Peyer's patch (tissue), 4 donors: Measurements from ENCODE around the gene SPATA16. TPM values are rescaled to one million over a fixed set of nuclear protein-coding genes. Genes with fewer than 3 reads are reported as not detected.

Experiments
- DNase-seq, 3 donors: peaks; one replicate each; pipeline ENCODE4 v3.0.0-alpha.2; 2017 to 2019
- H3K27ac ChIP-seq, 4 donors: fragments of 200-600 bp; sonication (generic); one replicate each; pipeline ENCODE4 v1.5.1; 2016 to 2019
- H3K27me3 ChIP-seq, 2 donors: fragments of 200-600 bp; sonication (generic); one replicate each; pipeline ENCODE4 v1.5.1; 2019
- H3K36me3 ChIP-seq, 3 donors: fragments of 200-600 bp; sonication (generic); one replicate each; pipeline ENCODE4 v1.5.1; 2016 to 2019
- H3K4me1 ChIP-seq, 4 donors: fragments of 200-600 bp; sonication (generic); one replicate each; pipeline ENCODE4 v1.5.1; 2016 to 2019
- H3K4me3 ChIP-seq, 4 donors: fragments of 200-600 bp; sonication (generic); 1 replicate in 3 of 4; 2 replicates in 1 of 4; pipeline ENCODE4 v1.5.1; 2016 to 2019; ENCODE audit warnings: mild to moderate bottlenecking in 1 of 4
- H3K9me3 ChIP-seq, 4 donors: fragments of 200-600 bp; sonication (generic); one replicate each; pipeline ENCODE4 v1.5.1; 2016 to 2019; ENCODE audit warnings: mild to moderate bottlenecking in 1 of 4
- POLR2A ChIP-seq, 2 donors: fragments of 450-650 bp; IDR thresholded peaks; one replicate each; pipeline ENCODE4 v1.5.1; 2017; ENCODE audit warnings: antibody characterized with exemption in 2 of 2, mild to moderate bottlenecking in 2 of 2, moderate library complexity in 2 of 2
- total RNA-seq, 4 donors: library from RNA; depleted of rRNA; stranded (reverse); fragments of >200 nt; gene quantifications; one replicate each; pipeline ENCODE4 v1.1.0, GENCODE V29; 2016
- TF ChIP-seq, protein P1 (sequence below), 6 experiments: fragments of 450-650 bp in 4 of 6; fragments of 200-600 bp in 2 of 6; sonication (generic) in 1 of 6; IDR thresholded peaks; one replicate each; pipeline ENCODE4 v1.5.1; 2017 to 2019; ENCODE audit warnings: antibody characterized with exemption in 6 of 6, mild to moderate bottlenecking in 3 of 6, moderate library complexity in 1 of 6

Gene SPATA16
- total RNA-seq, 4 donors from 2014 or later = not detected

DNA sequence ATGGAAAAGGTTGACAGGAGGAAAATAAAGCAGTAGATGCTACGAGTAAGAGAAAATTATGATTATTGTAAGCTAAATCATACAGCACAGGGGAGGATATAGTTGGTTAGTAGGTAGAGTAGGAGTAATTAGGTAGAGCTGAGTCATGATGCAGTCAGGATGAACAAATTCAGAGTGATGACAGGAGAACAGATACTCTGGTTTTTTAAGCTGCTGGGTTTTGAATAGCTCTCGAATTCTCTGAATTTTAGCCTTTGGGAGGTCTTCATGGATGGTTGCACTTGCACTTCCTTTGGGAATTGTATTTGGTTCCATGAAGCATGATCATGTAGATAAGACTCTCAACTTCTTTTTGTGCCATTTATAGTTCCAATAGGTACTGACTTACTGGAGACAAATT lies 294.3 kb downstream of the SPATA16 start:
- H3K4me1 ChIP-seq = no peaks in the 10 kb centered on the region
- H3K9me3 ChIP-seq = no peaks in the 10 kb centered on the region
- no peak overlapping the region for H3K4me3 ChIP-seq
- TF ChIP-seq POLR2A (IDR thresholded peaks at IDR 0.05) = no peak
- TF ChIP-seq, protein P1, sequence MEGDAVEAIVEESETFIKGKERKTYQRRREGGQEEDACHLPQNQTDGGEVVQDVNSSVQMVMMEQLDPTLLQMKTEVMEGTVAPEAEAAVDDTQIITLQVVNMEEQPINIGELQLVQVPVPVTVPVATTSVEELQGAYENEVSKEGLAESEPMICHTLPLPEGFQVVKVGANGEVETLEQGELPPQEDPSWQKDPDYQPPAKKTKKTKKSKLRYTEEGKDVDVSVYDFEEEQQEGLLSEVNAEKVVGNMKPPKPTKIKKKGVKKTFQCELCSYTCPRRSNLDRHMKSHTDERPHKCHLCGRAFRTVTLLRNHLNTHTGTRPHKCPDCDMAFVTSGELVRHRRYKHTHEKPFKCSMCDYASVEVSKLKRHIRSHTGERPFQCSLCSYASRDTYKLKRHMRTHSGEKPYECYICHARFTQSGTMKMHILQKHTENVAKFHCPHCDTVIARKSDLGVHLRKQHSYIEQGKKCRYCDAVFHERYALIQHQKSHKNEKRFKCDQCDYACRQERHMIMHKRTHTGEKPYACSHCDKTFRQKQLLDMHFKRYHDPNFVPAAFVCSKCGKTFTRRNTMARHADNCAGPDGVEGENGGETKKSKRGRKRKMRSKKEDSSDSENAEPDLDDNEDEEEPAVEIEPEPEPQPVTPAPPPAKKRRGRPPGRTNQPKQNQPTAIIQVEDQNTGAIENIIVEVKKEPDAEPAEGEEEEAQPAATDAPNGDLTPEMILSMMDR (IDR thresholded peaks at IDR 0.05) = no peak
- no peak overlapping the region for H3K27ac ChIP-seq
- DNase-seq = no peak
- H3K36me3 ChIP-seq = no peaks in the 10 kb centered on the region
- H3K27me3 ChIP-seq = no peaks in the 10 kb centered on the region

GRCh38 chr3:172846103-172846561 lies 294.9 kb downstream of the SPATA16 start:
- Histone ChIP-seq H3K4me1 (no peaks in the 10 kb centered on the region), H3K27me3 (no peaks in the 10 kb centered on the region), H3K36me3 (no peaks in the 10 kb centered on the region), H3K4me3 (no peak overlapping the region), H3K27ac (no peak overlapping the region), H3K9me3 (no peaks in the 10 kb centered on the region)
- no peak for DNase-seq
- TF ChIP-seq, protein P1 (IDR thresholded peaks at IDR 0.05) = no peak

DNA sequence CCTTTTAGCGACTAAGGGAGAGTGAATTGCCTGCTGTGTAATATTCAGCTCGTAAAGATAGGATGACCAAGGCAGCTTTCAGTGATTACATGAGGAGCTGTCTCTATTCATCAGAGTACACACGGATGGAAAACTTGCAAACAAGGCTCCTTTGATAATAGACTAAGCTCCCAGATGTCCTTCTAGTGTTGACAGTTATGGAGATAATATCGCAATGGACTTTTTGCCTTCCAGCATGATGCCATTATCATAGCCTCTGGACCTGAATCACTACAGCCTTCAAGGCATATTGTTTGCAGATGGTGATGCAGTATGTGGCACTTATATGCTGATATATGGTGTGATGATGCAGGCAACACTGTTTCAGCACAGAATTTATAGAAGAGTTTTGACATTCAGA lies 296.6 kb downstream of the SPATA16 start:
- no peak for TF ChIP-seq POLR2A (IDR thresholded peaks at IDR 0.05)
- TF ChIP-seq, protein P1 (IDR thresholded peaks at IDR 0.05) = no peak
- Histone ChIP-seq H3K4me3 (no peak overlapping the region), H3K27ac (no peak overlapping the region), H3K36me3 (no peaks in the 10 kb centered on the region), H3K4me1 (no peaks in the 10 kb centered on the region), H3K27me3 (no peaks in the 10 kb centered on the region), H3K9me3 (no peaks in the 10 kb centered on the region)
- DNase-seq = no peak

GRCh38 chr3:172840913-172841312 lies 300.1 kb downstream of the SPATA16 start:
- H3K27ac ChIP-seq = no peak overlapping the region
- no peaks in the 10 kb centered on the region for H3K36me3 ChIP-seq
- no peaks in the 10 kb centered on the region for H3K27me3 ChIP-seq
- no peak for DNase-seq
- no peak for TF ChIP-seq POLR2A (IDR thresholded peaks at IDR 0.05)
- TF ChIP-seq, protein P1 (IDR thresholded peaks at IDR 0.05) = no peak
- H3K9me3 ChIP-seq = no peaks in the 10 kb centered on the region
- H3K4me3 ChIP-seq = no peak overlapping the region
- H3K4me1 ChIP-seq = no peaks in the 10 kb centered on the region

- Histone ChIP-seq H3K4me1 (no peaks in the 10 kb centered on the region), H3K9me3 (no peaks in the 10 kb centered on the region), H3K27me3 (no peaks in the 10 kb centered on the region), H3K4me3 (no peak overlapping the region), H3K36me3 (no peaks in the 10 kb centered on the region), H3K27ac (no peak overlapping the region)
- DNase-seq = no peak
- no peak for TF ChIP-seq POLR2A (IDR thresholded peaks at IDR 0.05)
- TF ChIP-seq, protein P1 (IDR thresholded peaks at IDR 0.05) = no peak
Observed at GRCh38 chr3:172840463-172840862, 300.6 kb downstream of the SPATA16 start.

DNA sequence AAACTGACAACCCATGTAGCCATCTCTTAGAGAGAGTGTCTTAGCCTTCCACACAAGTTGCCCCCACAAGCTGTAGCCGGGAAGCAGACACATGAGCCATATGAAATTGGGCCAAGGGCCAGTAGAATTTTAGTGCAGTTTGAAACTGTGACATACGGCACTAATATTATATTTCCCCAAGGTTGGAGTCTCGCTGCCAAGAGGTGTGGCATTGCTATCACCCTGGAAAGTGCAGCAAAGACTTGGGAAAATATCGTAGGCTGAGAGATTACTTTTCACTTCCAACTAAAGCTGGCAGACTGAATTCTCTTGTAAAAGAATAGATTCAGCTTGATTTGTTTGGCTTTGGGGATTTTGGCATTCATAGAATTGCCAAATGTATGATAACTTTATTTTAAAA lies 301.4 kb downstream of the SPATA16 start:
- no peak overlapping the region for H3K27ac ChIP-seq

More for the DNA sequence above, 301.4 kb downstream of the SPATA16 start:
- no peak for TF ChIP-seq POLR2A (IDR thresholded peaks at IDR 0.05)
- TF ChIP-seq, protein P1 (IDR thresholded peaks at IDR 0.05) = no peak
- H3K4me3 ChIP-seq = no peak overlapping the region
- H3K4me1 ChIP-seq = no peaks in the 10 kb centered on the region
- no peaks in the 10 kb centered on the region for H3K36me3 ChIP-seq
- no peaks in the 10 kb centered on the region for H3K27me3 ChIP-seq
- no peak for DNase-seq
- H3K9me3 ChIP-seq = no peaks in the 10 kb centered on the region
